NT2/D1 (cell line): ENCODE measurements around the gene SLC1A2.

ENCODE experiments used
- SUZ12 ChIP-seq: IDR thresholded peaks from 2 replicates; pipeline ENCODE4 v1.6.1; 2011; ENCODE audit not compliant: insufficient read length, insufficient read depth; ENCODE audit errors: extremely low read depth
- YY1 ChIP-seq: IDR thresholded peaks from 2 replicates; pipeline ENCODE4 v1.6.1; 2011; ENCODE audit not compliant: insufficient read length, insufficient read depth

DNA sequence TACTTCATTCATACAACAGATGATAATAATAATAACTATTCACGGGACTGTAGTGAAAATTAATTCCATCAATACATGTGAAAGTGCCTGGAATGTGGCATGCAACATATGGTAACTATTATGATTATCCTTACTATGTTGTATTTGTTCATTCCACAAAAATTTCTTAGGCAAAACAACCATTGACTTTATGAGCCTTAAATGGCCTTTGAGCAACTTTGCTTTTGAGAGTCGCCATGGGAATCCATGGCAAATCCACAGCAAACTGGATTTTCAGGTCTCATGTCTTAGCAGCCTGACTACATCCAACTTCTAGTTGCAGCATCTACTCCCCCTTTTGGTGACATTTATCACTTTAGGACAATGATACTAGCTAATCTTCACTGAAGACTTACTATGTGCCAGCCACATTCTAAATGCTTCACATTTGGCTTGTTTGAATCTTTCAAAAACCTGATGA is 56.8 kb downstream of the SLC1A2 start:
- no peak for TF ChIP-seq YY1
- no peak for TF ChIP-seq SUZ12
